D721Med (cell line): ENCODE data around the gene MROH7.

ENCODE experiments used
- DNase-seq: peaks from one replicate; pipeline ENCODE4 v3.0.0; 2011; ENCODE audit warnings: low spot score; ENCODE audit not compliant: insufficient read length
- FAIRE-seq: peaks from 2 replicates; lab custom pipeline; 2011; peaks lifted over from hg19 to GRCh38; lab: Jason Lieb, UNC
- CTCF ChIP-seq: IDR thresholded peaks from 2 replicates; pipeline ENCODE4 v1.5.1; 2012; ENCODE audit warnings: mild to moderate bottlenecking, control low read depth; ENCODE audit not compliant: insufficient read depth; ENCODE audit errors: missing control alignments

Gene MROH7

GRCh38 chr1:54599211-54599823 is 42.3 kb upstream of the MROH7 start:
- no peak for FAIRE-seq
- no peak for TF ChIP-seq CTCF
- no peak for DNase-seq

GRCh38 chr1:54600947-54601721 is 40.5 kb upstream of the MROH7 start:
- DNase-seq (no peak), FAIRE-seq (no peak)
- TF ChIP-seq CTCF, result no peak

GRCh38 chr1:54601730-54602129 is 39.9 kb upstream of the MROH7 start:
- no peak for FAIRE-seq
- no peak for DNase-seq
- no peak for TF ChIP-seq CTCF

GRCh38 chr1:54602554-54602953 is 39.0 kb upstream of the MROH7 start:
- FAIRE-seq (no peak), DNase-seq (no peak)
- TF ChIP-seq CTCF, result no peak

GRCh38 chr1:54603241-54603640 is 38.3 kb upstream of the MROH7 start:
- no peak for TF ChIP-seq CTCF
- FAIRE-seq, result no peak
- no peak for DNase-seq

GRCh38 chr1:54604051-54604450 is 37.5 kb upstream of the MROH7 start:
- TF ChIP-seq CTCF, result no peak
- FAIRE-seq, result no peak
- DNase-seq, result no peak
